HEK293 (cell line): ENCODE measurements around the gene MTX1.
A peak's percentile ranks its signal among the peaks of the same experiment; 100 is the strongest.

Experiments
- CTCF ChIA-PET: fragments of 350-600 bp; formaldehyde crosslinking; extraction: SDS; loops from one replicate; lab custom pipeline; 2021; ENCODE audit warnings: antibody characterized with exemption; lab: Yijun Ruan, JAX
- POLR2A ChIA-PET: fragments of 300-600 bp; formaldehyde crosslinking; extraction: SDS; loops from one replicate; lab custom pipeline; 2020; ENCODE audit warnings: antibody characterized with exemption, inconsistent platforms; lab: Yijun Ruan, JAX
- H3K27ac ChIP-seq: fragments of 200-500 bp; sonication (Bioruptor generic); 2 replicates; pipeline ENCODE4 v1.5.1; 2014; ENCODE audit warnings: low read depth, low read length, control low read depth, inconsistent platforms; ENCODE audit errors: extremely low read depth
- H3K36me3 ChIP-seq, 2 experiments: fragments of 200-500 bp in 1 of 2; sonication (Bioruptor generic) in 1 of 2; 1 replicate in 1 of 2; 2 replicates in 1 of 2; pipeline ENCODE4 v1.5.1; 2014 to 2017; ENCODE audit warnings: inconsistent platforms in 2 of 2, low read length in 2 of 2; ENCODE audit not compliant: control insufficient read depth in 2 of 2, insufficient read depth in 1 of 2
- H3K4me1 ChIP-seq: fragments of 200-500 bp; sonication (Bioruptor generic); 2 replicates; pipeline ENCODE4 v1.5.1; 2014; ENCODE audit warnings: mild to moderate bottlenecking, low read length, inconsistent platforms; ENCODE audit not compliant: control insufficient read depth, insufficient read depth
- H3K4me3 ChIP-seq: 2 replicates; pipeline ENCODE4 v1.5.1; 2011; ENCODE audit warnings: low read depth, mild to moderate bottlenecking, control low read depth, low read length, moderate library complexity
- H3K9me3 ChIP-seq: fragments of 200-500 bp; sonication (Bioruptor generic); 2 replicates; pipeline ENCODE4 v1.5.1; 2014; ENCODE audit warnings: low read depth, low read length, inconsistent platforms; ENCODE audit not compliant: control insufficient read depth, insufficient read depth
- BCL11B ChIP-seq: fragments of 450-650 bp; formaldehyde crosslinking; IDR thresholded peaks from 2 replicates; pipeline ENCODE4 v1.5.1; 2016; ENCODE audit warnings: low read depth, missing biosample characterization, missing genetic modification characterization
- EGR2 ChIP-seq: fragments of 450-650 bp; formaldehyde crosslinking; IDR thresholded peaks from 2 replicates; pipeline ENCODE4 v1.5.1; 2016; ENCODE audit warnings: low read depth, missing biosample characterization, missing genetic modification characterization
- MYNN ChIP-seq: fragments of 450-650 bp; formaldehyde crosslinking; IDR thresholded peaks from 2 replicates; pipeline ENCODE4 v1.5.1; 2016; ENCODE audit warnings: missing biosample characterization, missing genetic modification characterization, borderline replicate concordance
- ZBTB7A ChIP-seq: fragments of 450-650 bp; formaldehyde crosslinking; IDR thresholded peaks from 2 replicates; pipeline ENCODE4 v1.5.1; 2016; ENCODE audit warnings: low read depth, missing biosample characterization, missing genetic modification characterization
- ZFP69B ChIP-seq: fragments of 450-650 bp; formaldehyde crosslinking; IDR thresholded peaks from 2 replicates; pipeline ENCODE4 v1.5.1; 2016; ENCODE audit warnings: missing biosample characterization, missing genetic modification characterization
- ZNF169 ChIP-seq: fragments of 450-650 bp; formaldehyde crosslinking; IDR thresholded peaks from 2 replicates; pipeline ENCODE4 v1.5.1; 2016; ENCODE audit warnings: missing biosample characterization, missing genetic modification characterization
- ZNF211 ChIP-seq: fragments of 450-650 bp; formaldehyde crosslinking; IDR thresholded peaks from 2 replicates; pipeline ENCODE4 v1.5.1; 2016; ENCODE audit warnings: low read depth, missing biosample characterization, missing genetic modification characterization
- ZNF24 ChIP-seq: fragments of 450-650 bp; formaldehyde crosslinking; IDR thresholded peaks from 2 replicates; pipeline ENCODE4 v1.5.1; 2016; ENCODE audit warnings: missing biosample characterization, missing genetic modification characterization
- ZNF366 ChIP-seq: fragments of 450-650 bp; formaldehyde crosslinking; conservative IDR thresholded peaks from 2 replicates; pipeline ENCODE4 v1.5.1; 2016; ENCODE audit warnings: missing biosample characterization, missing genetic modification characterization
- ZNF433 ChIP-seq: fragments of 450-650 bp; formaldehyde crosslinking; IDR thresholded peaks from 2 replicates; pipeline ENCODE4 v1.5.1; 2016; ENCODE audit warnings: missing biosample characterization, missing genetic modification characterization, low read depth
- ZNF501 ChIP-seq: fragments of 450-650 bp; formaldehyde crosslinking; IDR thresholded peaks from 2 replicates; pipeline ENCODE4 v1.5.1; 2016; ENCODE audit warnings: missing biosample characterization, missing genetic modification characterization
- ZNF521 ChIP-seq: fragments of 450-650 bp; formaldehyde crosslinking; IDR thresholded peaks from 2 replicates; pipeline ENCODE4 v1.5.1; 2017; ENCODE audit warnings: missing biosample characterization, mild to moderate bottlenecking, missing genetic modification characterization
- ZNF549 ChIP-seq: fragments of 450-650 bp; IDR thresholded peaks from 2 replicates; pipeline ENCODE4 v1.5.1; 2018; ENCODE audit warnings: missing biosample characterization, missing genetic modification characterization, mild to moderate bottlenecking, inconsistent platforms, moderate library complexity
- ZNF585B ChIP-seq: fragments of 450-650 bp; formaldehyde crosslinking; IDR thresholded peaks from 2 replicates; pipeline ENCODE4 v1.5.1; 2016; ENCODE audit warnings: missing biosample characterization, missing genetic modification characterization
- ZNF600 ChIP-seq: fragments of 450-650 bp; formaldehyde crosslinking; IDR thresholded peaks from 2 replicates; pipeline ENCODE4 v1.5.1; 2016; ENCODE audit warnings: missing biosample characterization, missing genetic modification characterization
- ZNF664 ChIP-seq: fragments of 450-650 bp; formaldehyde crosslinking; IDR thresholded peaks from 2 replicates; pipeline ENCODE4 v1.5.1; 2016; ENCODE audit warnings: missing biosample characterization, missing genetic modification characterization
- ZNF768 ChIP-seq: fragments of 450-650 bp; formaldehyde crosslinking; IDR thresholded peaks from 2 replicates; pipeline ENCODE4 v1.5.1; 2018; ENCODE audit warnings: missing biosample characterization, mild to moderate bottlenecking, missing genetic modification characterization
- ZNF830 ChIP-seq: fragments of 450-650 bp; IDR thresholded peaks from 2 replicates; pipeline ENCODE4 v1.5.0; 2018; ENCODE audit warnings: missing biosample characterization, missing genetic modification characterization, low read depth, mild to moderate bottlenecking, moderate library complexity
- ZNF843 ChIP-seq: fragments of 450-650 bp; formaldehyde crosslinking; IDR thresholded peaks from 2 replicates; pipeline ENCODE4 v1.5.1; 2016; ENCODE audit warnings: missing biosample characterization, missing genetic modification characterization
- TF ChIP-seq, protein P1 (sequence below): fragments of 450-650 bp; formaldehyde crosslinking; conservative IDR thresholded peaks from 2 replicates; pipeline ENCODE4 v1.5.1; 2016; ENCODE audit warnings: low read depth, missing biosample characterization, missing genetic modification characterization
- TF ChIP-seq, protein P2 (sequence below): fragments of 450-650 bp; formaldehyde crosslinking; IDR thresholded peaks from 2 replicates; pipeline ENCODE4 v1.5.1; 2016; ENCODE audit warnings: missing biosample characterization, missing genetic modification characterization
- TF ChIP-seq, protein P3 (sequence below): fragments of 450-650 bp; formaldehyde crosslinking; IDR thresholded peaks from 2 replicates; pipeline ENCODE4 v1.5.1; 2016; ENCODE audit warnings: missing biosample characterization, missing genetic modification characterization

Gene MTX1

DNA sequence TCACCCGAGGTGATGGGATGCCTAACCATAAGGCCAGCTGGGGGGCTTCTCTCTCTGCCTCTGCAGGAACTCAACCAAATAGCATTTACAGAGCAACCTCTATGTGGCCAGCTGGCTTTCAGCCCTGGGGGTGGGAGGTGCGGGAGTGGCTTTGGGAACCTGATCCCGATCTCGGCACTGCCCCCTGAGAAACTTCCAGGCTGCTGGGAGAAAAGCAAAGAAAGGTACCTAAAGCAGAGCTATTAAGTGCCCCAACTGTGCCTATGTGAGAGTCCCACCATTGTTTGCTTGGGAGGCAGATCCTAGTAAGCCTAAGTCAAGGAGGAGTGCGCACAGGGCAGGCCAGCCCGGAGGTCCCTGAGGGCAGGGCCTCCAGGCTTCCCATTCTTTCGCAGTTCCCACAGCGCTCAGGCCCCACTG lies 42.4 kb upstream of the MTX1 start (continued):
- TF ChIP-seq, protein P1, sequence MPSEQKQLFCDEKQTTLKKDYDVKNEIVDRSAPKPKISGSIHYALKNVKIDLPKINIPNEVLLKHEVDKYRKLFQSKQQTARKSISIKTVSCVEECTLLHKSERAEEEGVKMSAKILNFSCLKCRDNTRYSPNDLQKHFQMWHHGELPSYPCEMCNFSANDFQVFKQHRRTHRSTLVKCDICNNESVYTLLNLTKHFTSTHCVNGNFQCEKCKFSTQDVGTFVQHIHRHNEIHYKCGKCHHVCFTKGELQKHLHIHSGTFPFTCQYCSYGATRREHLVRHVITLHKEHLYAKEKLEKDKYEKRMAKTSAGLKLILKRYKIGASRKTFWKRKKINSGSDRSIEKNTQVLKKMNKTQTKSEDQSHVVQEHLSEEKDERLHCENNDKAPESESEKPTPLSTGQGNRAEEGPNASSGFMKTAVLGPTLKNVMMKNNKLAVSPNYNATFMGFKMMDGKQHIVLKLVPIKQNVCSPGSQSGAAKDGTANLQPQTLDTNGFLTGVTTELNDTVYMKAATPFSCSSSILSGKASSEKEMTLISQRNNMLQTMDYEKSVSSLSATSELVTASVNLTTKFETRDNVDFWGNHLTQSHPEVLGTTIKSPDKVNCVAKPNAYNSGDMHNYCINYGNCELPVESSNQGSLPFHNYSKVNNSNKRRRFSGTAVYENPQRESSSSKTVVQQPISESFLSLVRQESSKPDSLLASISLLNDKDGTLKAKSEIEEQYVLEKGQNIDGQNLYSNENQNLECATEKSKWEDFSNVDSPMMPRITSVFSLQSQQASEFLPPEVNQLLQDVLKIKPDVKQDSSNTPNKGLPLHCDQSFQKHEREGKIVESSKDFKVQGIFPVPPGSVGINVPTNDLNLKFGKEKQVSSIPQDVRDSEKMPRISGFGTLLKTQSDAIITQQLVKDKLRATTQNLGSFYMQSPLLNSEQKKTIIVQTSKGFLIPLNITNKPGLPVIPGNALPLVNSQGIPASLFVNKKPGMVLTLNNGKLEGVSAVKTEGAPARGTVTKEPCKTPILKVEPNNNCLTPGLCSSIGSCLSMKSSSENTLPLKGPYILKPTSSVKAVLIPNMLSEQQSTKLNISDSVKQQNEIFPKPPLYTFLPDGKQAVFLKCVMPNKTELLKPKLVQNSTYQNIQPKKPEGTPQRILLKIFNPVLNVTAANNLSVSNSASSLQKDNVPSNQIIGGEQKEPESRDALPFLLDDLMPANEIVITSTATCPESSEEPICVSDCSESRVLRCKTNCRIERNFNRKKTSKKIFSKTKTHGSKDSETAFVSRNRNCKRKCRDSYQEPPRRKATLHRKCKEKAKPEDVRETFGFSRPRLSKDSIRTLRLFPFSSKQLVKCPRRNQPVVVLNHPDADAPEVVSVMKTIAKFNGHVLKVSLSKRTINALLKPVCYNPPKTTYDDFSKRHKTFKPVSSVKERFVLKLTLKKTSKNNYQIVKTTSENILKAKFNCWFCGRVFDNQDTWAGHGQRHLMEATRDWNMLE (tag by site-specific recombination): no peak
- TF ChIP-seq ZNF24 (tag by site-specific recombination): no peak

DNA sequence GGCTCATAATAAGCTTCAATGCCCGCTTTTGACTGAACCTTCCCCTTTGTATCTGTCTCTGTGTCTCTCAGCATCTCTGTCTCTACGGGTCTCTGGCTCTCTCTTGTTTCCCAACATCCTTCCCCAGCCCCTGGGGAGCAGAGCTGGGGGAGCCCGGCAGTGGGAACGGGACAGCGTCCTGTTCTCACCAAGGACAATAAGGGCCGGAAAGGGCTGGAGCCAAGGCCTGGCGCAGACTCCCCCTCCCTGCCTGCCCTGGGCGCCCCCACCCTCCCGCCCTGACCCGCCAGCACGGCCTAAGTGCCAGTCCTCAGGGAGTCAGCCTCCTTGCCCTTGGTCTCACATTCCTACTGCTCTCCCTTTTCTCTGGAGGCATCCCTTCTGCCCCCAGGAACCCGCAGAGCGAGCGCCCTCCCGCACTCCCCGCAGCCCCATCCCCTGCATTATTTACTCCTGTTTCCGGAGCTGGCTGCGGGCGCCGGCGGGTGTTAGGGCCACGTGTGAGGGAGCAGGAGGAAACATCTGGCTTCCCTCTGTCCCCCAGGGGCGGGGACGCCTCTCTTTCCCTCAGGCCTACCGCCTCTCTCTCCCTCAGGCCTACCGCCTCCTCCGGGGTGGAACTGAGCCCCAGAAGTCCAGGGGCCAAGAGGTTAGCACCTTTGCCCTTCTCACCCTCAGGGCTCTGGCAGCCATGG lies 41.9 kb upstream of the MTX1 start:
- POLR2A ChIA-PET: interaction anchor here (0.6 to 1.8 kb wide), 9 partner anchors 7 to 155 kb away, joined by 3 to 17 read pairs (median 7); partner anchors contain the start of gene SLC50A1
- TF ChIP-seq ZNF501 (no peak), ZNF211 (tag by site-specific recombination) (no peak), ZNF768 (tag by site-specific recombination) (no peak), ZNF169 (tag by site-specific recombination) (no peak), ZNF549 (no peak), ZNF600 (no peak), ZNF366 (tag by site-specific recombination) (no peak), BCL11B (tag by site-specific recombination) (no peak)
- no peaks in the 10 kb centered on the region; the same call in 1 of the 2 replicates for H3K4me1 ChIP-seq
- H3K36me3 ChIP-seq: peaks cover 3 to 29% of the 10 kb centered on the region in 2 experiments; a peak in 2 of 3 replicates
- no peak overlapping the region for H3K4me3 ChIP-seq
- no peak overlapping the region for H3K27ac ChIP-seq
- H3K9me3 ChIP-seq: no peaks in the 10 kb centered on the region
- CTCF ChIA-PET: interaction anchor here (1.4 to 12.2 kb wide), 11 partner anchors 12 to 122 kb away, joined by 4 to 439 read pairs (median 9); no protein-coding TSS in a partner anchor

DNA sequence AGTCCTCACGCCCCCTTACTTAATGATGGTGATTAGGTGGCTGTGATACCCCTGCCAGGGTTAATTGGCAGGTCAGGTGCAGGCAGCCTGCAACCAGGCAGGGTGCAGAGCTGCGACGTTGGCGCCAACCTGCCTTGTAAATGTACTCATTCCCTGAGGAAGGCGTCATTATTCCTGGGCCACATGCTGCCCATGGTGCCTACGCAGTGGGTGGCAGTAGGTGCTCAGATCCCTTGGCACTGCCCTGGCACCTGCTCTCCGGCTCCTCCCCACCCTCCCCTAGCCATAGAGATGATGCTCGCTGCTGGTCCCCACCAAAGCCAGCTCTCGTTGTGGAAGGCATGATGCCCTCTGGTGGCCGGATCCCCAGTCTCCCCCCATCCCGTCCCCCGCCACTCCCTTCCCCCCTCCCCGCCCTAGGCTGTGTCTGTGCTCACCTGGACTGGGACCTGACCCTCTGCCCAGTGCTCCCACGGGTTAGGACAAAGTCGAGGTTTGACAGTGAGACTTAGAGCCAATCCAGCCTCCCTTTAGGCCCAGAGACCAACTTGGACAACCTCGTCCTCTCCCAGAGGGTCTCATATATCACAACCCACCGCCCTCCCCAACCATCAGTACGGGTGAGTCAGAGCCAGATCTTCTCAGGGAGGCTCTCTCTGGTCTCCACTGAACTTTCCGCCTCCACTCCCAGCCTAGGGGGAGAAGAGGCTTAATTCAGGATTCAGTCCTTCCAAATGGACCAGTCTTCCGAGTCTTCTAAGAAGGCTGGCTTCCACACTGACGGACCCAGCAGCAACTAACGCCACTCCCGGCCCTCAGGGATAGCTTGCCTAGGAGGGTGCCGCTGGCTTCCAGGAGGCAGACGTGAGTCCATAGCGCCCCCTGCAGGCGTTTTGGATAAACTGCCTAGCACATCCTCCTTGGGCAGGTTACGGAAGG lies 41.1 kb upstream of the MTX1 start:
- Histone ChIP-seq H3K36me3 (peaks cover 5 to 31% of the 10 kb centered on the region in 2 experiments; a peak in 2 of 3 replicates), H3K4me3 (peak overlapping the region; percentile 35), H3K4me1 (no peaks in the 10 kb centered on the region; the same call in 1 of the 2 replicates), H3K27ac (no peak overlapping the region; the same call in 1 of the 2 replicates), H3K9me3 (no peaks in the 10 kb centered on the region)
- POLR2A ChIA-PET: interaction anchor here (0.6 to 1.8 kb wide), 12 partner anchors 8 to 473 kb away, joined by 3 to 17 read pairs (median 5); partner anchors contain the start of genes ADAM15, DPM3 and SLC50A1
- CTCF ChIA-PET: interaction anchor here (0.6 to 12.2 kb wide), 29 partner anchors 10 to 743 kb away, joined by 3 to 439 read pairs (median 5); partner anchors contain the start of genes ADAM15, EFNA4, PMVK and SLC50A1
- no peak for TF ChIP-seq MYNN (tag by site-specific recombination)
- TF ChIP-seq EGR2 (tag by site-specific recombination): no peak
- TF ChIP-seq ZNF830: no peak
- TF ChIP-seq, protein P2, sequence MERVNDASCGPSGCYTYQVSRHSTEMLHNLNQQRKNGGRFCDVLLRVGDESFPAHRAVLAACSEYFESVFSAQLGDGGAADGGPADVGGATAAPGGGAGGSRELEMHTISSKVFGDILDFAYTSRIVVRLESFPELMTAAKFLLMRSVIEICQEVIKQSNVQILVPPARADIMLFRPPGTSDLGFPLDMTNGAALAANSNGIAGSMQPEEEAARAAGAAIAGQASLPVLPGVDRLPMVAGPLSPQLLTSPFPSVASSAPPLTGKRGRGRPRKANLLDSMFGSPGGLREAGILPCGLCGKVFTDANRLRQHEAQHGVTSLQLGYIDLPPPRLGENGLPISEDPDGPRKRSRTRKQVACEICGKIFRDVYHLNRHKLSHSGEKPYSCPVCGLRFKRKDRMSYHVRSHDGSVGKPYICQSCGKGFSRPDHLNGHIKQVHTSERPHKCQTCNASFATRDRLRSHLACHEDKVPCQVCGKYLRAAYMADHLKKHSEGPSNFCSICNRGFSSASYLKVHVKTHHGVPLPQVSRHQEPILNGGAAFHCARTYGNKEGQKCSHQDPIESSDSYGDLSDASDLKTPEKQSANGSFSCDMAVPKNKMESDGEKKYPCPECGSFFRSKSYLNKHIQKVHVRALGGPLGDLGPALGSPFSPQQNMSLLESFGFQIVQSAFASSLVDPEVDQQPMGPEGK (tag by site-specific recombination): peak; percentile 70
- TF ChIP-seq ZNF585B: no peak
- no peak for TF ChIP-seq ZNF664 (tag by site-specific recombination)
- no peak for TF ChIP-seq ZNF521
- TF ChIP-seq ZNF433 (tag by site-specific recombination): no peak
- TF ChIP-seq, protein P3, sequence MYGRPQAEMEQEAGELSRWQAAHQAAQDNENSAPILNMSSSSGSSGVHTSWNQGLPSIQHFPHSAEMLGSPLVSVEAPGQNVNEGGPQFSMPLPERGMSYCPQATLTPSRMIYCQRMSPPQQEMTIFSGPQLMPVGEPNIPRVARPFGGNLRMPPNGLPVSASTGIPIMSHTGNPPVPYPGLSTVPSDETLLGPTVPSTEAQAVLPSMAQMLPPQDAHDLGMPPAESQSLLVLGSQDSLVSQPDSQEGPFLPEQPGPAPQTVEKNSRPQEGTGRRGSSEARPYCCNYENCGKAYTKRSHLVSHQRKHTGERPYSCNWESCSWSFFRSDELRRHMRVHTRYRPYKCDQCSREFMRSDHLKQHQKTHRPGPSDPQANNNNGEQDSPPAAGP (tag by site-specific recombination): peak; percentile 81; the same call in 1 of the 2 replicates
- TF ChIP-seq ZFP69B (tag by site-specific recombination): 0 out of 2 replicates have a peak, but pooled peaks have one; percentile 38
- TF ChIP-seq ZNF843: 0 out of 2 replicates have a peak, but pooled peaks have one; percentile 16
- TF ChIP-seq ZBTB7A (tag by site-specific recombination): no peak
